Measurements from ENCODE around the gene GAS7. TPM values are rescaled to one million over a fixed set of nuclear protein-coding genes. Genes with fewer than 3 reads are reported as not detected.
A peak's percentile ranks its signal among the peaks of the same experiment; 100 is the strongest.

GAS7 gene
- total and polyA plus RNA-seq, 2 of the 13 experiments (the other 11 are each of a cell fraction or from before 2014, with no cell fraction given) = 1.0 to 5.2 TPM

DNA sequence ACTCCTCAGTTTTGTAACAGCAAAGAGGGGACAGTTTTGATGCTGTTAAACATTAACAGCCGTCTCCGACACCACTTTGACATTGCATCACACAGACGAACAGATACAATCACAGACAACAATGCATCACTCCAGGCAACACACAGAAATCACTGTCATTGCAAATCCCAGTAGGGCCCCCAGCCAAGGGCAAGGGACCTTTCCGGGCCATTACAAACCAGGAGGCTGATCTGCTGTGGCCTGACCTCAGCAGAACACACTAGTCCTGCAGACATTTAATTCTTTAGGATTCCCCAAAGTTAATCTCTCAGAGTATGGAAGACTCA, 157.2 kb downstream of the GAS7 start (continued):
- TF ChIP-seq IKZF5 (CRISPR knock-in tag; IDR thresholded peaks at IDR 0.05) (no peak), TBX2 (CRISPR knock-in tag; IDR thresholded peaks at IDR 0.05; ENCODE audit: borderline replicate concordance) (no peak; the same call in 1 of the 2 replicates), TEAD2 (CRISPR knock-in tag; IDR thresholded peaks at IDR 0.05) (no peak), ATF3 (CRISPR knock-in tag; IDR thresholded peaks at IDR 0.05) (no peak), ZBTB7A (CRISPR knock-in tag; IDR thresholded peaks at IDR 0.05) (no peak), ARNTL (CRISPR knock-in tag; IDR thresholded peaks at IDR 0.05) (no peak), PHF20 (CRISPR knock-in tag; IDR thresholded peaks at IDR 0.05) (no peak), ZNF354B (CRISPR knock-in tag; IDR thresholded peaks at IDR 0.05) (no peak), STAG1 (CRISPR knock-in tag; IDR thresholded peaks at IDR 0.05) (no peak), HHEX (CRISPR knock-in tag; IDR thresholded peaks at IDR 0.05) (no peak), JUND (CRISPR knock-in tag; IDR thresholded peaks at IDR 0.05) (no peak), ZNF703 (CRISPR knock-in tag; IDR thresholded peaks at IDR 0.05; ENCODE audit: borderline replicate concordance) (no peak), RCOR2 (CRISPR knock-in tag; IDR thresholded peaks at IDR 0.05) (no peak), REXO4 (CRISPR knock-in tag; IDR thresholded peaks at IDR 0.05; ENCODE audit: borderline replicate concordance) (no peak), CCAR2 (optimal IDR thresholded peaks at IDR 0.05; ENCODE audit: low read depth, low read length) (no peak), RFXAP (CRISPR knock-in tag; IDR thresholded peaks at IDR 0.05; ENCODE audit: borderline replicate concordance) (no peak), ARID3A (IDR thresholded peaks at IDR 0.05; ENCODE audit: low read depth, low read length) (peak; percentile 47; the same call in 1 of the 2 replicates), ZNF720 (CRISPR knock-in tag; IDR thresholded peaks at IDR 0.05) (no peak), ZKSCAN1 (IDR thresholded peaks at IDR 0.05; ENCODE audit: low read length) (no peak), SUZ12 (IDR thresholded peaks at IDR 0.05; ENCODE audit: low read depth, low read length) (no peak)
- TF ChIP-seq, protein P1, sequence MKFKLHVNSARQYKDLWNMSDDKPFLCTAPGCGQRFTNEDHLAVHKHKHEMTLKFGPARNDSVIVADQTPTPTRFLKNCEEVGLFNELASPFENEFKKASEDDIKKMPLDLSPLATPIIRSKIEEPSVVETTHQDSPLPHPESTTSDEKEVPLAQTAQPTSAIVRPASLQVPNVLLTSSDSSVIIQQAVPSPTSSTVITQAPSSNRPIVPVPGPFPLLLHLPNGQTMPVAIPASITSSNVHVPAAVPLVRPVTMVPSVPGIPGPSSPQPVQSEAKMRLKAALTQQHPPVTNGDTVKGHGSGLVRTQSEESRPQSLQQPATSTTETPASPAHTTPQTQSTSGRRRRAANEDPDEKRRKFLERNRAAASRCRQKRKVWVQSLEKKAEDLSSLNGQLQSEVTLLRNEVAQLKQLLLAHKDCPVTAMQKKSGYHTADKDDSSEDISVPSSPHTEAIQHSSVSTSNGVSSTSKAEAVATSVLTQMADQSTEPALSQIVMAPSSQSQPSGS (CRISPR knock-in tag; IDR thresholded peaks at IDR 0.05) = peak; percentile 44; the same call in 1 of the 2 replicates
- TF ChIP-seq, protein P2, sequence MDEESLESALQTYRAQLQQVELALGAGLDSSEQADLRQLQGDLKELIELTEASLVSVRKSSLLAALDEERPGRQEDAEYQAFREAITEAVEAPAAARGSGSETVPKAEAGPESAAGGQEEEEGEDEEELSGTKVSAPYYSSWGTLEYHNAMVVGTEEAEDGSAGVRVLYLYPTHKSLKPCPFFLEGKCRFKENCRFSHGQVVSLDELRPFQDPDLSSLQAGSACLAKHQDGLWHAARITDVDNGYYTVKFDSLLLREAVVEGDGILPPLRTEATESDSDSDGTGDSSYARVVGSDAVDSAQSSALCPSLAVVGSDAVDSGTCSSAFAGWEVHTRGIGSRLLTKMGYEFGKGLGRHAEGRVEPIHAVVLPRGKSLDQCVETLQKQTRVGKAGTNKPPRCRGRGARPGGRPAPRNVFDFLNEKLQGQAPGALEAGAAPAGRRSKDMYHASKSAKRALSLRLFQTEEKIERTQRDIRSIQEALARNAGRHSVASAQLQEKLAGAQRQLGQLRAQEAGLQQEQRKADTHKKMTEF (CRISPR knock-in tag; IDR thresholded peaks at IDR 0.05) = no peak
- TF ChIP-seq, protein P3, sequence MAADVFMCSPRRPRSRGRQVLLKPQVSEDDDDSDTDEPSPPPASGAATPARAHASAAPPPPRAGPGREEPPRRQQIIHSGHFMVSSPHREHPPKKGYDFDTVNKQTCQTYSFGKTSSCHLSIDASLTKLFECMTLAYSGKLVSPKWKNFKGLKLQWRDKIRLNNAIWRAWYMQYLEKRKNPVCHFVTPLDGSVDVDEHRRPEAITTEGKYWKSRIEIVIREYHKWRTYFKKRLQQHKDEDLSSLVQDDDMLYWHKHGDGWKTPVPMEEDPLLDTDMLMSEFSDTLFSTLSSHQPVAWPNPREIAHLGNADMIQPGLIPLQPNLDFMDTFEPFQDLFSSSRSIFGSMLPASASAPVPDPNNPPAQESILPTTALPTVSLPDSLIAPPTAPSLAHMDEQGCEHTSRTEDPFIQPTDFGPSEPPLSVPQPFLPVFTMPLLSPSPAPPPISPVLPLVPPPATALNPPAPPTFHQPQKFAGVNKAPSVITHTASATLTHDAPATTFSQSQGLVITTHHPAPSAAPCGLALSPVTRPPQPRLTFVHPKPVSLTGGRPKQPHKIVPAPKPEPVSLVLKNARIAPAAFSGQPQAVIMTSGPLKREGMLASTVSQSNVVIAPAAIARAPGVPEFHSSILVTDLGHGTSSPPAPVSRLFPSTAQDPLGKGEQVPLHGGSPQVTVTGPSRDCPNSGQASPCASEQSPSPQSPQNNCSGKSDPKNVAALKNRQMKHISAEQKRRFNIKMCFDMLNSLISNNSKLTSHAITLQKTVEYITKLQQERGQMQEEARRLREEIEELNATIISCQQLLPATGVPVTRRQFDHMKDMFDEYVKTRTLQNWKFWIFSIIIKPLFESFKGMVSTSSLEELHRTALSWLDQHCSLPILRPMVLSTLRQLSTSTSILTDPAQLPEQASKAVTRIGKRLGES (CRISPR knock-in tag; IDR thresholded peaks at IDR 0.05; ENCODE audit: borderline replicate concordance) = no peak
